ENCODE results near the gene PPIG. TPM values are rescaled to one million over a fixed set of nuclear protein-coding genes. Genes with fewer than 3 reads are reported as not detected.

PPIG gene
- total RNA-seq, 1 experiment from 2014 or later = 28.4 TPM

GRCh38 chr2:169664600-169664977 is 80.4 kb downstream of the PPIG start:
- no peak for DNase-seq
- BruUV-seq (replicated peaks) = no TSS peak
- no peak overlapping the region for H3K4me2 ChIP-seq
- no peaks in the 10 kb centered on the region for H3K27me3 ChIP-seq (ENCODE audit: insufficient read depth, low read depth)
- H3K9me3 ChIP-seq (ENCODE audit: insufficient read depth, low read depth) = no peaks in the 10 kb centered on the region
- no peaks in the 10 kb centered on the region for H3F3A ChIP-seq (ENCODE audit: insufficient read depth, low read depth)
- TF ChIP-seq EZH2 (IDR thresholded peaks at IDR 0.05; ENCODE audit: low read depth) (no peak), CTCF (conservative IDR thresholded peaks at IDR 0.05) (no peak)
- no peak overlapping the region for H3K27ac ChIP-seq
- H3K4me1 ChIP-seq (replicated peaks; ENCODE audit: insufficient read depth) = no peaks in the 10 kb centered on the region
- H3K9me2 ChIP-seq (ENCODE audit: insufficient read depth) = no peaks in the 10 kb centered on the region
- no peaks in the 10 kb centered on the region for H3K36me3 ChIP-seq (ENCODE audit: low read depth)
- no peak overlapping the region for H3K4me3 ChIP-seq
- no peaks in the 10 kb centered on the region for H4K20me1 ChIP-seq (ENCODE audit: insufficient read depth)
- ChIA-PET CTCF (no interaction called here), POLR2A (ENCODE audit: unreplicated experiment) (no interaction called here)
- intact Hi-C loops (cut with micrococcal nuclease; ENCODE audit: unreplicated experiment) = no loop called here
- H3K79me2 ChIP-seq (ENCODE audit: low read depth) = no peaks in the 10 kb centered on the region
- no peak overlapping the region for H2AFZ ChIP-seq

GRCh38 chr2:169664978-169665930 is 81.1 kb downstream of the PPIG start:
- BruUV-seq (replicated peaks) = no TSS peak
- Histone ChIP-seq H3K4me2 (no peak overlapping the region), H4K20me1 (ENCODE audit: insufficient read depth) (no peaks in the 10 kb centered on the region), H2AFZ (no peak overlapping the region), H3K4me3 (no peak overlapping the region), H3K36me3 (ENCODE audit: low read depth) (no peaks in the 10 kb centered on the region), H3K27me3 (ENCODE audit: insufficient read depth, low read depth) (no peaks in the 10 kb centered on the region), H3F3A (ENCODE audit: insufficient read depth, low read depth) (no peaks in the 10 kb centered on the region), H3K4me1 (replicated peaks; ENCODE audit: insufficient read depth) (no peaks in the 10 kb centered on the region), H3K27ac (no peak overlapping the region), H3K9me3 (ENCODE audit: insufficient read depth, low read depth) (no peaks in the 10 kb centered on the region), H3K9me2 (ENCODE audit: insufficient read depth) (no peaks in the 10 kb centered on the region), H3K79me2 (ENCODE audit: low read depth) (no peaks in the 10 kb centered on the region)
- CTCF ChIA-PET = interaction anchor here (0.7 kb wide), 1 partner anchor 21 kb away, joined by 4 read pairs; no protein-coding TSS in a partner anchor
- intact Hi-C loops (cut with micrococcal nuclease; ENCODE audit: unreplicated experiment) = no loop called here
- TF ChIP-seq EZH2 (IDR thresholded peaks at IDR 0.05; ENCODE audit: low read depth) = no peak
- no peak for TF ChIP-seq CTCF (conservative IDR thresholded peaks at IDR 0.05)
- POLR2A ChIA-PET (ENCODE audit: unreplicated experiment) = interaction anchor here (0.5 kb wide), 1 partner anchor 132 kb away, joined by 10 read pairs; no protein-coding TSS in a partner anchor
- DNase-seq = no peak

GRCh38 chr2:169667583-169667982 is 83.4 kb downstream of the PPIG start:
- CTCF ChIA-PET = no interaction called here
- DNase-seq = no peak

More at GRCh38 chr2:169667583-169667982, 83.4 kb downstream of the PPIG start:
- no peak overlapping the region for H2AFZ ChIP-seq
- no peaks in the 10 kb centered on the region for H3K27me3 ChIP-seq (ENCODE audit: insufficient read depth, low read depth)
- POLR2A ChIA-PET (ENCODE audit: unreplicated experiment) = no interaction called here
- H3K4me3 ChIP-seq = no peak overlapping the region
- H4K20me1 ChIP-seq (ENCODE audit: insufficient read depth) = no peaks in the 10 kb centered on the region
- no peak overlapping the region for H3K27ac ChIP-seq
- no peak overlapping the region for H3K4me2 ChIP-seq
- no peaks in the 10 kb centered on the region for H3K36me3 ChIP-seq (ENCODE audit: low read depth)
- H3K9me2 ChIP-seq (ENCODE audit: insufficient read depth) = no peaks in the 10 kb centered on the region
- no peaks in the 10 kb centered on the region for H3K9me3 ChIP-seq (ENCODE audit: insufficient read depth, low read depth)
- no peaks in the 10 kb centered on the region for H3K79me2 ChIP-seq (ENCODE audit: low read depth)
- H3F3A ChIP-seq (ENCODE audit: insufficient read depth, low read depth) = no peaks in the 10 kb centered on the region
- H3K4me1 ChIP-seq (replicated peaks; ENCODE audit: insufficient read depth) = no peaks in the 10 kb centered on the region
- intact Hi-C loops (cut with micrococcal nuclease; ENCODE audit: unreplicated experiment) = no loop called here
- TF ChIP-seq CTCF (conservative IDR thresholded peaks at IDR 0.05) = no peak
- TF ChIP-seq EZH2 (IDR thresholded peaks at IDR 0.05; ENCODE audit: low read depth) = no peak
- no TSS peak for BruUV-seq (replicated peaks)

All from PC-9 (cell line).